WTC11 (cell line): ENCODE results near the gene IP6K2. TPM values are rescaled to one million over a fixed set of nuclear protein-coding genes. Genes with fewer than 3 reads are reported as not detected.

Experiments used
- AFF4 ChIP-seq: sonication (generic); formaldehyde crosslinking; IDR thresholded peaks from 2 replicates; pipeline ENCODE4 v1.8.1; 2023; ENCODE audit warnings: mild to moderate bottlenecking, missing genetic modification reagents, borderline replicate concordance
- ARID4B ChIP-seq: sonication (generic); formaldehyde crosslinking; IDR thresholded peaks from 2 replicates; pipeline ENCODE4 v1.8.0; 2023; ENCODE audit warnings: missing genetic modification reagents, mild to moderate bottlenecking, borderline replicate concordance
- CREB1 ChIP-seq: sonication (generic); formaldehyde crosslinking; IDR thresholded peaks from 2 replicates; pipeline ENCODE4 v1.8.0; 2023; ENCODE audit warnings: mild to moderate bottlenecking, missing genetic modification reagents
- CREM ChIP-seq: sonication (generic); formaldehyde crosslinking; IDR thresholded peaks from 2 replicates; pipeline ENCODE4 v1.8.1; 2022; ENCODE audit warnings: mild to moderate bottlenecking, missing genetic modification reagents, moderate library complexity
- ERG ChIP-seq: fragments of 250-450 bp; sonication (Bioruptor Pico); IDR thresholded peaks from 2 replicates; pipeline ENCODE4 v1.8.0; 2021; ENCODE audit warnings: mild to moderate bottlenecking
- FOXJ3 ChIP-seq: sonication (generic); formaldehyde crosslinking; IDR thresholded peaks from 2 replicates; pipeline ENCODE4 v1.9.0; 2021; ENCODE audit warnings: missing genetic modification reagents, mild to moderate bottlenecking, borderline replicate concordance
- FOXP4 ChIP-seq: sonication (generic); formaldehyde crosslinking; IDR thresholded peaks from 2 replicates; pipeline ENCODE4 v1.8.0; 2022; ENCODE audit warnings: mild to moderate bottlenecking, missing genetic modification reagents
- HMGXB4 ChIP-seq: sonication (generic); formaldehyde crosslinking; IDR thresholded peaks from 2 replicates; pipeline ENCODE4 v1.8.1; 2023; ENCODE audit warnings: mild to moderate bottlenecking, moderate library complexity, missing genetic modification reagents
- MAX ChIP-seq: sonication (generic); formaldehyde crosslinking; IDR thresholded peaks from 2 replicates; pipeline ENCODE4 v1.8.0; 2022; ENCODE audit warnings: mild to moderate bottlenecking, missing genetic modification reagents
- MXD4 ChIP-seq: fragments of 250-450 bp; sonication (Bioruptor Pico); IDR thresholded peaks from 2 replicates; pipeline ENCODE4 v1.8.0; 2021; ENCODE audit warnings: mild to moderate bottlenecking, moderate library complexity, borderline replicate concordance
- NR1H2 ChIP-seq: sonication (generic); formaldehyde crosslinking; IDR thresholded peaks from 2 replicates; pipeline ENCODE4 v1.9.0; 2021; ENCODE audit warnings: mild to moderate bottlenecking, moderate library complexity, missing genetic modification reagents
- NR2C2 ChIP-seq: sonication (generic); formaldehyde crosslinking; IDR thresholded peaks from 2 replicates; pipeline ENCODE4 v1.8.0; 2022; ENCODE audit warnings: mild to moderate bottlenecking, missing genetic modification reagents
- NR3C1 ChIP-seq: sonication (generic); formaldehyde crosslinking; conservative IDR thresholded peaks from 2 replicates; pipeline ENCODE4 v1.8.1; 2023; ENCODE audit warnings: low read depth, mild to moderate bottlenecking, missing genetic modification reagents
- PREB ChIP-seq: sonication (generic); formaldehyde crosslinking; IDR thresholded peaks from 2 replicates; pipeline ENCODE4 v1.8.1; 2022; ENCODE audit warnings: mild to moderate bottlenecking, missing genetic modification reagents, moderate library complexity, borderline replicate concordance
- PRRX2 ChIP-seq: fragments of 250-450 bp; sonication (Bioruptor Pico); IDR thresholded peaks from 2 replicates; pipeline ENCODE4 v1.8.0; 2021; ENCODE audit warnings: mild to moderate bottlenecking
- SMAD4 ChIP-seq: sonication (generic); formaldehyde crosslinking; IDR thresholded peaks from 2 replicates; pipeline ENCODE4 v1.8.0; 2022; ENCODE audit warnings: mild to moderate bottlenecking, missing genetic modification reagents
- TCF7 ChIP-seq: sonication (generic); formaldehyde crosslinking; IDR thresholded peaks from 2 replicates; pipeline ENCODE4 v1.8.0; 2022; ENCODE audit warnings: mild to moderate bottlenecking, low read depth, missing genetic modification reagents, moderate library complexity
- TEAD1 ChIP-seq: sonication (generic); formaldehyde crosslinking; IDR thresholded peaks from 2 replicates; pipeline ENCODE4 v1.8.0; 2022; ENCODE audit warnings: mild to moderate bottlenecking, missing genetic modification reagents
- ZNF317 ChIP-seq: sonication (generic); formaldehyde crosslinking; IDR thresholded peaks from 2 replicates; pipeline ENCODE4 v1.8.1; 2023; ENCODE audit warnings: low read depth, mild to moderate bottlenecking, moderate library complexity, missing genetic modification reagents, borderline replicate concordance
- ZNF512 ChIP-seq: sonication (generic); formaldehyde crosslinking; IDR thresholded peaks from 2 replicates; pipeline ENCODE4 v1.8.1; 2022; ENCODE audit warnings: missing genetic modification reagents, borderline replicate concordance
- total RNA-seq: library from RNA; stranded (reverse); gene quantifications from 3 replicates; pipeline ENCODE4 v1.2.3, GENCODE V29; 2021

IP6K2 gene
- total RNA-seq, 1 experiment from 2014 or later, result 123 TPM

GRCh38 chr3:48661501-48662144 is 55.4 kb downstream of the IP6K2 start (continued):
- peak; percentile 98 for TF ChIP-seq ZNF512 (CRISPR knock-in tag)
- peak; percentile 99 for TF ChIP-seq MAX (CRISPR knock-in tag)
- peak; percentile 100 for TF ChIP-seq FOXP4 (CRISPR knock-in tag)
- TF ChIP-seq SMAD4 (CRISPR knock-in tag), result peak; percentile 99
- TF ChIP-seq CREB1 (CRISPR knock-in tag), result peak; percentile 99
- TF ChIP-seq PREB (CRISPR knock-in tag), result peak; percentile 100
- TF ChIP-seq TCF7 (CRISPR knock-in tag), result peak; percentile 99
- peak; percentile 96 for TF ChIP-seq NR1H2 (CRISPR knock-in tag)
- peak; percentile 91; the same call in 1 of the 2 replicates for TF ChIP-seq MXD4
- TF ChIP-seq ZNF317 (CRISPR knock-in tag), result peak; percentile 94
- TF ChIP-seq FOXJ3 (CRISPR knock-in tag), result peak; percentile 94
- TF ChIP-seq NR2C2, result peak; percentile 91
- TF ChIP-seq CREM (CRISPR knock-in tag), result peak; percentile 97
- TF ChIP-seq AFF4, result peak; percentile 95; the same call in 1 of the 2 replicates
- peak; percentile 99 for TF ChIP-seq NR3C1 (CRISPR knock-in tag)
- TF ChIP-seq ARID4B, result peak; percentile 100
- peak; percentile 87; the same call in 1 of the 2 replicates for TF ChIP-seq ERG (CRISPR knock-in tag)
- peak; percentile 100 for TF ChIP-seq TEAD1 (CRISPR knock-in tag)
- peak; percentile 99 for TF ChIP-seq HMGXB4
- TF ChIP-seq PRRX2 (CRISPR knock-in tag), result peak; percentile 84
